Measurements from ENCODE around the gene CACNA2D1.
"Not testable (repeated sequence)": the region's sequence is repeated elsewhere in the genome, so short reads cannot be mapped to it uniquely, and the experiment has no call there.

CACNA2D1 gene

DNA sequence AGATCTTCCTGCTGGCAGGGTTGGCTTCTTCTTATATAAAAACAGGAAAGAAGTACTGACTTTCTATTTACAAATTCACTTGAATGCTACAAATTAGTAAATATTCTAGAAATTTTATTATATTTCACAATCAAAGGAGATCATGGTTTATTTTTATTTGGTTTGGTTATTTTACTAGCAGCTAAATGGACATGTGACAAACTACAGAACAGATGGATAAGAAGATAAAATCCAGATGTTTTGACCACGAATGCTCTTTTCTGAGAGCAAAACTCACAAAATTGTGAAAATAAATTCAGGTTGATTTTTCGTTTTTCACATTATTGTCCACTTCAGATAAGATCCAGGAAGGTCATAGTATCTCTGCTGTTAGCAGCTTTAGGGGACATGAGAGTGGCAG lies 55.4 kb downstream of the CACNA2D1 start:
- Histone ChIP-seq H3K36me3 (replicated peaks) (no peaks in the 10 kb centered on the region), H3K27me3 (replicated peaks) (no peaks in the 10 kb centered on the region), H3K27ac (no peak overlapping the region), H3K4me3 (ENCODE audit: low read depth, low read length) (no peak overlapping the region)
- in situ Hi-C loops (cut with HindIII; ENCODE audit: low pct_ligation_motif_present, low sequenced_read_pairs) = no loop called here
- no peak for DNase-seq
- TF ChIP-seq, protein P1, sequence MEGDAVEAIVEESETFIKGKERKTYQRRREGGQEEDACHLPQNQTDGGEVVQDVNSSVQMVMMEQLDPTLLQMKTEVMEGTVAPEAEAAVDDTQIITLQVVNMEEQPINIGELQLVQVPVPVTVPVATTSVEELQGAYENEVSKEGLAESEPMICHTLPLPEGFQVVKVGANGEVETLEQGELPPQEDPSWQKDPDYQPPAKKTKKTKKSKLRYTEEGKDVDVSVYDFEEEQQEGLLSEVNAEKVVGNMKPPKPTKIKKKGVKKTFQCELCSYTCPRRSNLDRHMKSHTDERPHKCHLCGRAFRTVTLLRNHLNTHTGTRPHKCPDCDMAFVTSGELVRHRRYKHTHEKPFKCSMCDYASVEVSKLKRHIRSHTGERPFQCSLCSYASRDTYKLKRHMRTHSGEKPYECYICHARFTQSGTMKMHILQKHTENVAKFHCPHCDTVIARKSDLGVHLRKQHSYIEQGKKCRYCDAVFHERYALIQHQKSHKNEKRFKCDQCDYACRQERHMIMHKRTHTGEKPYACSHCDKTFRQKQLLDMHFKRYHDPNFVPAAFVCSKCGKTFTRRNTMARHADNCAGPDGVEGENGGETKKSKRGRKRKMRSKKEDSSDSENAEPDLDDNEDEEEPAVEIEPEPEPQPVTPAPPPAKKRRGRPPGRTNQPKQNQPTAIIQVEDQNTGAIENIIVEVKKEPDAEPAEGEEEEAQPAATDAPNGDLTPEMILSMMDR (IDR thresholded peaks at IDR 0.05; ENCODE audit: low read depth, low read length, missing control alignments) = no peak

DNA sequence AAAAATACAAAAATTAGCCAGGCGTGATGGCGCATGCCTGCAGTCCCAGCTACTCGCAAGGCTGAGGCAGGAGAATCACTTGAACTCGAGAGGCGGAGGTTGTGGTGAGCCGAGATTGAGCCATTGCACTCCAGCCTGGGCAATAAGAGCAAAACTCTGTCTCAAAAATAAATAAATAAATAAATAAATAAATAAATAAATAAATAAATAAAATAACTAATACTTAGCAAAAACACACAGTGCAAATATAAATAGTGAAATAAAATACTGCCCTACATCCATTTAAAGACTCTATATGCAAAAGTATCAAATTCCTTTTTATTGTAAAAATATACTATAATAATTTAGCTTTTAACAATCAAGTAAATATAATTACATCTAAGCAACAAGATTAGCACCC lies 57.0 kb downstream of the CACNA2D1 start:
- DNase-seq; H3K36me3 ChIP-seq (replicated peaks); in situ Hi-C loops (cut with HindIII; ENCODE audit: low pct_ligation_motif_present, low sequenced_read_pairs); H3K27me3 ChIP-seq (replicated peaks); H3K27ac ChIP-seq; H3K4me3 ChIP-seq (ENCODE audit: low read depth, low read length): not testable (repeated sequence)

DNA sequence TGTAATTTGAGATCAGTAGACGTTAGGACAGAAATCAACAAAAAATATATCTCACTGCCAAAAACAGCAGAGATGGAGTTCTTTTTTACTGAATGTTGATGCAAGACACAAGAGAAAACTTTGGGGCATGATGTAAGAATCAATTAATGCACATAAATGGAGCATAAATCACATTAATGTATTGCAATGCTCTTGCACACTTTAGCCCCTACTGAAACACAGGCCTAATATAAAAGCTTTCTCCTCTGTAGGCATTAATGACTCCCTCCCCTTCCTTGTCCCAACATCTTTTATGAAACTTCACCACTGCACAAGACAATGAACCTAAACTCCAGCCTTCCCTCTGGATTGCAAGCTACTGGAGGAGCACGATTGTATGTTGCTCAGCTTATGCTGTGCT lies 58.8 kb downstream of the CACNA2D1 start:
- Histone ChIP-seq H3K27me3 (replicated peaks) (no peaks in the 10 kb centered on the region), H3K36me3 (replicated peaks) (no peaks in the 10 kb centered on the region), H3K27ac (no peak overlapping the region), H3K4me3 (ENCODE audit: low read depth, low read length) (no peak overlapping the region)
- TF ChIP-seq, protein P1 (IDR thresholded peaks at IDR 0.05; ENCODE audit: low read depth, low read length, missing control alignments) = no peak
- no peak for DNase-seq
- in situ Hi-C loops (cut with HindIII; ENCODE audit: low pct_ligation_motif_present, low sequenced_read_pairs) = no loop called here

DNA sequence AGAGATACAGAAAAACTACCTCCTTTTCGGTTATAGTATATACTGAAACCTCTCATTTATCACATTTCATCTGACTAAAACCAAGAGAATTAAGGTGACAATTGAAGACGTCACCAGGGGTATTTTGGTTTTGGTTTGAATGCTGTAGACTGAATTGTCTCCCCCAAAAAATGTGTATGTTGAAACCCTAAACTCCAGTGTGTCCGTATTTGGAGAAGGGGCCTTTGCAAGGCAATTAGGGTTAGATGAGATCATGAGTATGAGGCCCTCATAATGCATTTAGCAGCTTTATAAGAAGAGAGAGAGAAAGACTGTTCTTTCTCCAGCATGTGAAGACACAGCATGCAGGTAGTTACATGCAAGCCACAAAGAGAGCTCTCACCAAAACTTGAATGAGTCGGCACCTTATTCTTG lies 59.5 kb downstream of the CACNA2D1 start:
- no peak for DNase-seq
- TF ChIP-seq, protein P1 (IDR thresholded peaks at IDR 0.05; ENCODE audit: low read depth, low read length, missing control alignments) = no peak

DNA sequence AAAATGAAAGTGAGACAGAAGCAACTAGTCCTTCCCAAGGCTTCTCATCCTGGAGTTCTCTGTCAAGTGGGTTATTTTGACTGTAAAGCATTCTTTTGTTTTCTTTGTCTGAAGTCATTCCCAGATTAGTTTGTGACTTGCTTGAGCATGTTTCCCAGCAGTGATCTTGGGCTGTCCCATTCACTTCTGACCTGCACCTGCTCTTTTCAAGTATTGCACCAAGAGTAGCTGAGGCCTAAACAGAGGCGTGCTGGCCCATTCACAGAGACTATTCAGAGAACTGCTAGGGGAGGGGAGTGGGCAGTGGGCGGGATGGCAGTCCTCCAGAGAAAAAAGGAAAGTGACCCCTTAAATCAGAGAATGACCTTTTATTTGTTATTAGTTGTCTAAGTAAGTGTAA lies 61.3 kb downstream of the CACNA2D1 start:
- Histone ChIP-seq H3K27ac (no peak overlapping the region), H3K4me3 (ENCODE audit: low read depth, low read length) (no peak overlapping the region), H3K36me3 (replicated peaks) (no peaks in the 10 kb centered on the region), H3K27me3 (replicated peaks) (no peaks in the 10 kb centered on the region)
- in situ Hi-C loops (cut with HindIII; ENCODE audit: low pct_ligation_motif_present, low sequenced_read_pairs) = no loop called here
- no peak for DNase-seq
- TF ChIP-seq, protein P1 (IDR thresholded peaks at IDR 0.05; ENCODE audit: low read depth, low read length, missing control alignments) = no peak

More for the DNA sequence above, 59.5 kb downstream of the CACNA2D1 start:
- in situ Hi-C loops (cut with HindIII; ENCODE audit: low pct_ligation_motif_present, low sequenced_read_pairs) = no loop called here
- Histone ChIP-seq H3K27me3 (replicated peaks) (no peaks in the 10 kb centered on the region), H3K36me3 (replicated peaks) (no peaks in the 10 kb centered on the region), H3K4me3 (ENCODE audit: low read depth, low read length) (no peak overlapping the region), H3K27ac (no peak overlapping the region)

DNA sequence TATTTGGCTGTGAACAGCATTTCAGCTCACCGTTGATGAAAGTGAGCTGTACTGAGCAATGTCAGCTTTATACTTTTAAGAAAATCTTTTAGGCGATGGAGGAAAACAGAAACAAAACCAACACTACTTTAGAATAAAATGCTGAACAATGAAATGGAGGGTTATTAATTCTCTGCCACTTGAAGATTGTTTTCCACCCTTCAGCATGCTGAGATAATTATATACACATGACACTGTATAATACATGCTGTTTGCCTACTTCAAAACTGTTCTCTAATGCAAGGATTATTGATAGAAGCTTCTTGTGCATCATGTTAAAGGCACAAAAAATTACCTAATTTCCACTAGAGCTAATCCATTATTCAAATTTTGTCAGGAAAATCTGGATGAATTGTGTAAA lies 66.8 kb downstream of the CACNA2D1 start:
- DNase-seq = no peak
- in situ Hi-C loops (cut with HindIII; ENCODE audit: low pct_ligation_motif_present, low sequenced_read_pairs) = no loop called here
- no peak overlapping the region for H3K4me3 ChIP-seq (ENCODE audit: low read depth, low read length)
- no peaks in the 10 kb centered on the region for H3K27me3 ChIP-seq (replicated peaks)
- no peaks in the 10 kb centered on the region for H3K36me3 ChIP-seq (replicated peaks)
- H3K27ac ChIP-seq = no peak overlapping the region
- TF ChIP-seq, protein P1 (IDR thresholded peaks at IDR 0.05; ENCODE audit: low read depth, low read length, missing control alignments) = no peak
